GM19099 (cell line): ENCODE data around the gene NACC2.

Experiments
- POLR2A ChIP-seq: IDR thresholded peaks from 3 replicates; pipeline ENCODE4 v1.6.1; 2011; ENCODE audit warnings: low read depth; ENCODE audit not compliant: insufficient read length; ENCODE audit errors: extremely low read depth

Gene NACC2

GRCh38 chr9:136003411-136004218 is 91.5 kb downstream of the NACC2 start:
- TF ChIP-seq POLR2A: no peak

GRCh38 chr9:136002881-136003280 is 92.2 kb downstream of the NACC2 start:
- no peak for TF ChIP-seq POLR2A

GRCh38 chr9:136002215-136002614 is 92.9 kb downstream of the NACC2 start:
- no peak for TF ChIP-seq POLR2A

GRCh38 chr9:136001231-136001630 is 93.9 kb downstream of the NACC2 start:
- TF ChIP-seq POLR2A: no peak

GRCh38 chr9:135998410-135999071 is 96.5 kb downstream of the NACC2 start:
- TF ChIP-seq POLR2A: no peak

- TF ChIP-seq POLR2A: no peak
These were observed 97.1 kb downstream of the NACC2 start for GRCh38 chr9:135998016-135998380.

- TF ChIP-seq POLR2A: no peak
These were observed 97.7 kb downstream of the NACC2 start for GRCh38 chr9:135997090-135998015.

GRCh38 chr9:135995816-135996215 is 99.3 kb downstream of the NACC2 start:
- TF ChIP-seq POLR2A: no peak

GRCh38 chr9:135994501-135995192 is 100.4 kb downstream of the NACC2 start:
- TF ChIP-seq POLR2A: no peak

- no peak for TF ChIP-seq POLR2A
These were observed 101.2 kb downstream of the NACC2 start for GRCh38 chr9:135993765-135994500.

GRCh38 chr9:135993409-135993742 is 101.7 kb downstream of the NACC2 start:
- TF ChIP-seq POLR2A: no peak

GRCh38 chr9:135992486-135993408 is 102.3 kb downstream of the NACC2 start:
- no peak for TF ChIP-seq POLR2A

GRCh38 chr9:135991771-135992170 is 103.3 kb downstream of the NACC2 start:
- TF ChIP-seq POLR2A: no peak
